Body of pancreas (tissue), 4 donors: Measurements from ENCODE around the gene OSBPL6.

Experiments used
- CTCF ChIP-seq, 7 experiments: fragments of 450-650 bp in 4 of 7; fragments of 200-600 bp in 3 of 7; sonication (generic) in 3 of 7; IDR thresholded peaks; one replicate each; pipeline ENCODE4 v1.5.1; 2016 to 2019; ENCODE audit warnings: antibody characterized with exemption in 7 of 7
- POLR2A ChIP-seq, 3 donors: fragments of 450-650 bp; IDR thresholded peaks; one replicate each; pipeline ENCODE4 v1.6.1; 2016; ENCODE audit warnings: antibody characterized with exemption in 3 of 3, mild to moderate bottlenecking in 2 of 3

GRCh38 chr2:178173657-178174056 lies 20.7 kb upstream of the OSBPL6 start:
- TF ChIP-seq CTCF (IDR thresholded peaks at IDR 0.05) (no peak), POLR2A (IDR thresholded peaks at IDR 0.05) (no peak)
